ENCODE results near the gene DUSP5.

DUSP5 gene

GRCh38 chr10:110534571-110534970 is 36.9 kb downstream of the DUSP5 start:
- ATAC-seq (no peak), DNase-seq (ENCODE audit: low spot score in 2 of 2) (no peak)
- H3K36me3 Mint-ChIP-seq, result peaks cover 11% of the 10 kb centered on the region
- H3K4me3 Mint-ChIP-seq, result peak overlapping the region; percentile 15
- peaks cover 65% of the 10 kb centered on the region for H3K4me1 Mint-ChIP-seq
- H3K27ac Mint-ChIP-seq, result peak overlapping the region; percentile 15
- H3K9me3 Mint-ChIP-seq, result no peaks in the 10 kb centered on the region

GRCh38 chr10:110535958-110536891 is 38.5 kb downstream of the DUSP5 start:
- peak overlapping the region; percentile 58 for H3K4me3 Mint-ChIP-seq
- ATAC-seq, result peak; percentile 97
- peak; percentile 53 to 81 for DNase-seq (ENCODE audit: low spot score in 2 of 2)
- H3K4me1 Mint-ChIP-seq, result peaks cover 58% of the 10 kb centered on the region
- H3K9me3 Mint-ChIP-seq, result no peaks in the 10 kb centered on the region
- peaks cover 11% of the 10 kb centered on the region for H3K36me3 Mint-ChIP-seq
- H3K27ac Mint-ChIP-seq, result peak overlapping the region; percentile 81

DNA sequence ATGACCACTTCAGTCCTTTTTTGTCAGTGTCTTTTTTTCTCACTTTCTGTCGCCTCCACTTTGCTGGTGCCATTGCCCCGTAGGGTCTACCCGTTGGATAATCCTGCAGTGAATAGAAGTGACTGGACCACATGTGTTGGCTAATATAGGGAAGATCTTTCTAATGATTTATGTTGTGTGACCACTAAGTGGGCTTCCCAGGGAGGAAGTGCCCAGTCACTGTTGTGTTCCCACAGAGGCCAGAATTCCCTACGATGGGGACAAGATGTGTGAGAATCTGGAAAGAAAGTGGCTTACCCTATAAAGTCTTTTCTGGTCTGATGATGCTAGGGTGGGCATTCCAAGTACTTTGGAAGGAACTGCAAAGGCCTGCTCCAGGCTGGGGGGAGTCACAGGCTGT is 41.4 kb downstream of the DUSP5 start:
- ATAC-seq, result no peak
- peaks cover 11% of the 10 kb centered on the region for H3K36me3 Mint-ChIP-seq
- H3K4me1 Mint-ChIP-seq, result peaks cover 46% of the 10 kb centered on the region
- no peak overlapping the region for H3K4me3 Mint-ChIP-seq
- DNase-seq (ENCODE audit: low spot score in 2 of 2), result no peak
- no peaks in the 10 kb centered on the region for H3K9me3 Mint-ChIP-seq
- H3K27ac Mint-ChIP-seq, result no peak overlapping the region

- ATAC-seq, result no peak
- Mint-ChIP-seq H3K27ac (peak overlapping the region; percentile 19), H3K36me3 (peaks cover 11% of the 10 kb centered on the region), H3K9me3 (no peaks in the 10 kb centered on the region), H3K4me3 (no peak overlapping the region), H3K4me1 (peaks cover 36% of the 10 kb centered on the region)
- no peak for DNase-seq (ENCODE audit: low spot score in 2 of 2)
Measured at GRCh38 chr10:110540031-110540430, 42.3 kb downstream of the DUSP5 start.

GRCh38 chr10:110544958-110545537 is 47.3 kb downstream of the DUSP5 start:
- Mint-ChIP-seq H3K36me3 (no peaks in the 10 kb centered on the region), H3K9me3 (no peaks in the 10 kb centered on the region), H3K27ac (no peak overlapping the region), H3K4me1 (peaks cover 14% of the 10 kb centered on the region), H3K4me3 (no peak overlapping the region)
- DNase-seq (ENCODE audit: low spot score in 2 of 2) (no peak), ATAC-seq (no peak)

- H3K9me3 Mint-ChIP-seq, result no peaks in the 10 kb centered on the region
- H3K27ac Mint-ChIP-seq, result no peak overlapping the region
- H3K36me3 Mint-ChIP-seq, result no peaks in the 10 kb centered on the region
- peaks cover 12% of the 10 kb centered on the region for H3K4me1 Mint-ChIP-seq
- no peak overlapping the region for H3K4me3 Mint-ChIP-seq
- ATAC-seq, result no peak
- DNase-seq (ENCODE audit: low spot score in 2 of 2), result no peak
Measured at GRCh38 chr10:110546077-110546476, 48.4 kb downstream of the DUSP5 start.

DNA sequence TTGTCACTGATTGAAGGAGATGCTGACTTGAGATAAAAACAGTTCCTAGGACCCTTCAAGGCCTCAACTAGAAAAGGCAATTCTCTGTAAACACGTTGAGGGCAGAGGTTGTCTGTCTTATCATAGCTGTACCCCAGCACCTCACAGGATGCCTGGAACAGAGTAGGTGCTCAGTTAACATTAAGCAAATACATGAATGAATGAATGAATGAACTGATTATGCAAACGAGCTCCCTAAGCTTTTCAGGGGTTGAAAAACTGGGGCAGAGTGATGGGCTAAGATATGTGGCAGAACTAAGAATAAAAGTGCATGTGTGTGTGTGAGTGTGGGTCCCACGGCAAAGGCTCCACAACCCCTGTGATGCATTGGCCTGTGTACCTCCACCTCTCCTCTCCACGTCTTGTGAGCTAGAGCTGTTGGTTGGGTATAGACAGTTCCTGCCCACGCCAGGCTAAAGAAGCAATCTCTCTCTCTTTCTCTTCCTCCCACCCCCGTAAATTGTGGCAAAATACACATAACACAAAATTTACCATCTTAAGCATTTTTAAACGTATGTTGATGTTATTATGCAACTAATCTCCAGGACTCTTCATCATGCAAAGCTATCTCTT is 48.9 kb downstream of the DUSP5 start:
- DNase-seq (ENCODE audit: low spot score in 2 of 2), result no peak
- Mint-ChIP-seq H3K27ac (no peak overlapping the region), H3K4me1 (peaks cover 12% of the 10 kb centered on the region), H3K9me3 (no peaks in the 10 kb centered on the region), H3K36me3 (no peaks in the 10 kb centered on the region), H3K4me3 (peak overlapping the region; percentile 2)
- ATAC-seq, result no peak

DNA sequence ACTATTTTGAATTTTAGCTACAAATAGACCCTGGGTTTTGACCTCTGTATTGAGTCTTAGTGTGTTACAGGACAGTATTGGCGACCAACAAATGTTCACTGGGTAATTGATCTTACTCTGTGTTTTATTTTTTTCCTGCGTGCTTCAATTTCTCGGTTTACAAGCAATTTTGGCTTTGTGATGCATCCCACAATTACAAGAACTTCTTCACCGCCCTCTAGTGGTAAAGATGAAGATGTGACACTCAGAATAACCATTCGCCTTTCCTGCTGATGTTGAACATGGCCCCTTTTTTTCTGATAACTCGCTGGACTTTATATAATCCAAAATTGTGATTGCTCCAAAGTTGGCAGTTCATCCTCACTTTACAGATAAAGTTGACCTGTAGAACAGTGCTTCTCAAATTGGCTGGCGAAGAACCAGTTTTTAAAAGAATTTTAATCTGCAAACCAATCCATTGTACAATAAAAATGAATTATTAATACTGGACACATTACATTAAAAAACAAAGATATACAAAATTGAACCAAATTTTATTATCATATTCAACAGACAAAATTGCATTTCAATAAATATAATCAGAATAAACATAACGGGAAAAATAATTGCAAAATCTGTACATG is 49.5 kb downstream of the DUSP5 start:
- peaks cover 12% of the 10 kb centered on the region for H3K4me1 Mint-ChIP-seq
- DNase-seq (ENCODE audit: low spot score in 2 of 2) (no peak), ATAC-seq (peak; percentile 69)
- no peaks in the 10 kb centered on the region for H3K36me3 Mint-ChIP-seq
- H3K4me3 Mint-ChIP-seq, result peak overlapping the region; percentile 2
- H3K9me3 Mint-ChIP-seq, result no peaks in the 10 kb centered on the region
- H3K27ac Mint-ChIP-seq, result no peak overlapping the region

DNA sequence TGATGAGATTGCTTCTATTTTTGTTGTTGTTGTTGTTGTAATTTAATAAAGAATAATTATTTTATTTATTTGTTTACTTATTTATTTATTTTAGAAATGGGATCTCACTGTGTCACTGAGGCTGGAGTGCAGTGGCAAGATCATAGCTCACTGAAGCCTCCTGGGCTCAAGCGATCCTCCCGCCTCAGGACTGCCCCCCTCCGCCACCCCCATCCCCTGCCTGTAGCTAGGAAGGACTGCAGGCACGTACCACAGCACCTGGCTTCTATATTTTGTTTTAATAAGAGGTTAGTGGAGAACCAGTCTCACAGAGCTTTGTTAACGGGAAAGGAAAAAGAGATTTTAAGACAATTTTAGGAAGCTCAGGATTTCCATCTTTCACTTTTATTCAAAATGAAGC is 50.3 kb downstream of the DUSP5 start:
- peaks cover 12% of the 10 kb centered on the region for H3K4me1 Mint-ChIP-seq
- ATAC-seq, result no peak
- H3K4me3 Mint-ChIP-seq, result no peak overlapping the region

GRCh38 chr10:110549211-110549610 is 51.5 kb downstream of the DUSP5 start:
- ATAC-seq (no peak), DNase-seq (ENCODE audit: low spot score in 2 of 2) (no peak)
- Mint-ChIP-seq H3K36me3 (no peaks in the 10 kb centered on the region), H3K4me1 (peaks cover 12% of the 10 kb centered on the region), H3K9me3 (no peaks in the 10 kb centered on the region), H3K27ac (no peak overlapping the region), H3K4me3 (no peak overlapping the region)

More for the DNA sequence above, 50.3 kb downstream of the DUSP5 start:
- DNase-seq (ENCODE audit: low spot score in 2 of 2), result no peak
- Mint-ChIP-seq H3K27ac (no peak overlapping the region), H3K9me3 (no peaks in the 10 kb centered on the region), H3K36me3 (no peaks in the 10 kb centered on the region)

DNA sequence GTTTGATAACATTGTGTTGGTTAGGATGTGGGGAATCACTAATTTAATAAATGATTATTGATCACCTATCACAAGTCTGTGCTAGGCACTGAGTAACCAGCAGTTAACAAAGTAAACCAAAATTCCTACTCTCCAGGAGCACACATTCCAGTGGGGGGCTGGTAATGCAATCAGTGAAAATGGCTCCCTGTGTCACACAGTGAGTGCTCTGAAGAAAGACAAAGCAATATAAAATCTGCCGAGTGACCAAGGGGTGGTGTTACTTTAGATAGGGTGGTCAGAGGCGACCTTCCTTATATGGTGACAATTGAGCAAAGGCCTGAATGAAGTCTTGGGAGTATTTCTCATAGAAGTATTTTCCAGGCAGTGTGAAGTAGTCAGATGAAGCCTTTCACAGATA is 56.2 kb downstream of the DUSP5 start:
- peaks cover 12% of the 10 kb centered on the region for H3K4me1 Mint-ChIP-seq
- H3K9me3 Mint-ChIP-seq, result no peaks in the 10 kb centered on the region
- DNase-seq (ENCODE audit: low spot score in 2 of 2), result no peak
- no peaks in the 10 kb centered on the region for H3K36me3 Mint-ChIP-seq
- no peak overlapping the region for H3K27ac Mint-ChIP-seq
- ATAC-seq, result no peak
- H3K4me3 Mint-ChIP-seq, result no peak overlapping the region

GRCh38 chr10:110556296-110556695 is 58.6 kb downstream of the DUSP5 start:
- Mint-ChIP-seq H3K4me3 (no peak overlapping the region), H3K9me3 (no peaks in the 10 kb centered on the region), H3K4me1 (peaks cover 12% of the 10 kb centered on the region), H3K36me3 (no peaks in the 10 kb centered on the region), H3K27ac (no peak overlapping the region)
- no peak for DNase-seq (ENCODE audit: low spot score in 2 of 2)
- ATAC-seq, result no peak

DNA sequence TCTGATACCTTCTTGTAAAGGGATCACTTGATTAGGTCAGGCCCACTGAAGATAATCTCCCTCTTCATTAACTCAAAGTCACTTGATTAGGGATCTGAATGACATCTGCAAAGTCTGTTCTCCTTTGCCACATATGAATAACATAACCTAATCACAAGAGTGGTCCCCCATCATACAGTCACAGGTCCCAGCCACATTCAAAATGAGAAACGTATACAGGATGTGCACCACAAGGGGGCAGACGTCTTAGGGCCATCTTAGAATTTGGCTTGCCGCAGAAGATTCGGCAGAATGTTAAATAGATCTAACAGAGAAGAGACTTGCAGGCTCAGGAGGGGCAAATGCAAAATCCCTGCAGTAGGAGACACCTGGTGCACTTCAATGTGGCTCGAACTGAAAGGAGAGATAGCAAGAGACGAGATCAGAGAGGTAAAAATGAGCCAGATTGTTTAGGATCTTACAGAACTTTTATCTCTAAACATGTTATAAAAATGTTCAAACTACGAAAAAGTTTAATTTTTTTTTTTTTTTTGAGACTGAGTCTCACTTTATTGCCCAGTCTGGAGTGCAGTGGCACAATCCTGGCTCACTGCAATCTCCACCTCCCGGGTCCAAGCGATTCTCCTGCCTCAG is 59.4 kb downstream of the DUSP5 start:
- no peak overlapping the region for H3K27ac Mint-ChIP-seq
- no peak overlapping the region for H3K4me3 Mint-ChIP-seq
- no peaks in the 10 kb centered on the region for H3K9me3 Mint-ChIP-seq
- H3K4me1 Mint-ChIP-seq, result peaks cover 12% of the 10 kb centered on the region
- peak; percentile 96 for ATAC-seq
- peak; percentile 57 to 73 for DNase-seq (ENCODE audit: low spot score in 2 of 2)
- no peaks in the 10 kb centered on the region for H3K36me3 Mint-ChIP-seq

- Mint-ChIP-seq H3K4me1 (peaks cover 12% of the 10 kb centered on the region), H3K9me3 (no peaks in the 10 kb centered on the region), H3K36me3 (no peaks in the 10 kb centered on the region), H3K27ac (peak overlapping the region; percentile 43), H3K4me3 (no peak overlapping the region)
- DNase-seq (ENCODE audit: low spot score in 2 of 2) (no peak), ATAC-seq (no peak)
Measured at GRCh38 chr10:110558041-110558440, 60.3 kb downstream of the DUSP5 start.

GRCh38 chr10:110560012-110560411 is 62.3 kb downstream of the DUSP5 start:
- DNase-seq (ENCODE audit: low spot score in 2 of 2) (no peak), ATAC-seq (no peak)
- H3K9me3 Mint-ChIP-seq, result no peaks in the 10 kb centered on the region
- H3K27ac Mint-ChIP-seq, result no peak overlapping the region
- H3K4me3 Mint-ChIP-seq, result no peak overlapping the region
- H3K4me1 Mint-ChIP-seq, result peaks cover 12% of the 10 kb centered on the region
- no peaks in the 10 kb centered on the region for H3K36me3 Mint-ChIP-seq
